LHCN-M2 (cell line): ENCODE data around the gene IRF4. TPM values are rescaled to one million over a fixed set of nuclear protein-coding genes. Genes with fewer than 3 reads are reported as not detected.
"Not testable (repeated sequence)": the region's sequence is repeated elsewhere in the genome, so short reads cannot be mapped to it uniquely, and the experiment has no call there.

ENCODE experiments used
- DNase-seq: peaks from one replicate; pipeline ENCODE4 v3.0.0-alpha.2; 2012; ENCODE audit warnings: low read depth
- total RNA-seq: library from RNA; depleted of rRNA; stranded (reverse); fragments of >200 nt; gene quantifications from 2 replicates; pipeline ENCODE4 v1.2.3, GENCODE V29; 2014

Gene IRF4
- total RNA-seq, 1 experiment from 2014 or later: not detected

GRCh38 chr6:421211-421610 is 29.7 kb downstream of the IRF4 start:
- DNase-seq: no peak

- DNase-seq: peak; percentile 94
Observed at GRCh38 chr6:422433-423054, 31.0 kb downstream of the IRF4 start.

- DNase-seq: no peak
Observed at GRCh38 chr6:423055-423798, 31.7 kb downstream of the IRF4 start.

- no peak for DNase-seq
Observed at GRCh38 chr6:423799-424345, 32.3 kb downstream of the IRF4 start.

DNA sequence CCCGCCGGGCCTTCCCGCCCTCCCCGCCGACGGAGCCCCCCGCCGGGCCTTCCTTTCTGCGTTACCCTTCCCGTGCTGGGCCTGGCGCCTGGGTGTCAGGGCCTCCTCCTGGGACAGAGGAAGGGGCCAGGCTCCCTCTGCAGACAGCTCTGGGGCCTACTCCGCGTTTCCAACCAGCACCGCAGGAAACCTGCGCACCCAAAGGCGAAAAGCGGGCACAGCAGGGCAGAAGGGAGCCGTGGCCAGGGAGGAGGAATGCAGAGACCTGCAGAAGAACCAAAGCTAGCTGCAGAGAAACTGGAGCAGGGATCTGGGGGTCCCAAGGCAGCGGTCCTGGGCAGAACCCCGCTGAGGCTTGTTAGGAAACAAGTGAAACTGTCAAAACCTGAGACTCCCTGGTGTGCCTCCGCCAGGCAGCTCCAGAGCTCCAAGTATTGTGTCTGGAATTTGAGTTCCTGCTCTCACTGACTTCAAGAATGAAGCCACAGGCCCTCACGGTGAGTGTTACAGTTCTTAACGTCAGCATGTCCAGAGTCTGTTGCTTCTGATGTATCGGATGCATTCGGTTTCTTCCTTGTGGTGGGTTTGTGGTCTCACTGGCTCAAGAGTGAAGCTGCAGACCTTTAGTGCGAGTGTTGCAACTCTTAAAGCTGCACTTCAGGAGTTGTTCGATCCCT is 33.3 kb downstream of the IRF4 start:
- DNase-seq: no peak

DNA sequence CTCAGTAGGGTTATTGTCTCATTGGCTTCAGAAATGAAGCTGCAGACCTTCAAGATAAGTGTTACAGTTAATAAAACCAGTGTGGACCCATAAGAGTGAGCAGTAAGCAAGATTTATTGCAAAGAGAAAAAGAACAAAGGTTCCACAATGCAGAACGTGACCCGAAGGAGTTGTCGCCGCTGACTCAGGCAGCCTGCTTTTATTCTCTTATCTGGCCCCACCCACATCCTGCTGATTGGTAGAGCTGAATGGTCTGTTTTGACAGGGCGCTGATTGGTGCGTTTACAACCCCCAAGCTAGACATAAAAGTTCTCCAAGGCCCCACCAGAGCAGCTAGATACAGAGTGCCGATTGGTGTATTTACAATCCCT is 33.9 kb downstream of the IRF4 start:
- DNase-seq: not testable (repeated sequence)

DNA sequence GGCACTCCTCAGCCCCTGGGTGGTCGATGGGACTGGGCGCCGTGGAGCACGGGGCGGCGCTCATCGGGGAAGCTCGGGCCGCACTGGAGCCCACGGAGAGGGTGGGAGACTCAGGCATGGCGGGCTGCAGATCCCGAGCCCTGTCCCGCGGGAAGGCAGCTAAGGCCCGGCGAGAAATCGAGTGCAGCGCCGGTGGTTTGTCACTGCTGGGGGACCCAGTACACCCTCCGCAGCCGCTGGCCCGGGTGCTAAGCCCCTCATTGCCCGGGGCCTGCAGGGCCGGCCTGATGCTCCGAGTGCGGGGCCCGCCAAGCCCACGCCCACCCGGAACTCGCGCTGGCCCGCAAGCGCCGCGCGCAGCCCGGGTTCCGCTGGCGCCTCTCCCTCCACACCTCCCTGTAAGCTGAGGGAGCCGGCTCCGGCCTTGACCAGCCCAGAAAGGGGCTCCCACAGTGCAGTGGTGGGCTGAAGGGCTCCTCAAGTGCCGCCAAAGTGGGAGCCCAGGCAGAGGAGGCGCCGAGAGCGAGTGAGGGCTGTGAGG is 34.7 kb downstream of the IRF4 start:
- not testable (repeated sequence) for DNase-seq

GRCh38 chr6:428047-428603 is 36.6 kb downstream of the IRF4 start:
- DNase-seq: no peak

DNA sequence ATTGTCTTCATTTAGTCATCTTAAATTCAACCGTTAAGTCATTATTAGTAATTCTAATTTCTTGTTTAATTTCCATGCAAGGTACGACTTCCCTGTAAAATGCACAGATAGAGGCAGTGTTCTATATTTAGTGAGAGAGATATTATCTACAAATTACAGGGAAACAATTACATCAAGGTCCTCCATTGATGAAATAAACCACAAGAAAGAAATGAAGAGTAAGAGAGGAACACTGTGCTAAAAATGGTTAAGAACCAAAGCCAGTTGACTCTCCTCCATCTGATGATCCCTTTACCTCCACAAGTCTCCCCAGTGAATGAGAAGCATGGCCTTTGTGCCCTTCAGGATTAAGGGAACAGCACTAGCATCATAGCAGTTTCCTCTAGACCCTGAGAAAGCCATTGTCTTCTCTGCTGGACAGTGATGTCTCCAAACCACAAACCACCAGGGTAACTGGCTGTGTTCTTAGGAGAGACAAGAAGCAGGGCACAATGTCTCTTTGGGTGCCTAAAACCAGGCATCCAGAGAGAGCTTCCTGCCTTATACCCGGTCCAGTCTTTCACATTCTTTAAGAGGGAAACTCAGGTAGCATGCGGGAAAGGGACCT is 38.1 kb downstream of the IRF4 start:
- no peak for DNase-seq

DNA sequence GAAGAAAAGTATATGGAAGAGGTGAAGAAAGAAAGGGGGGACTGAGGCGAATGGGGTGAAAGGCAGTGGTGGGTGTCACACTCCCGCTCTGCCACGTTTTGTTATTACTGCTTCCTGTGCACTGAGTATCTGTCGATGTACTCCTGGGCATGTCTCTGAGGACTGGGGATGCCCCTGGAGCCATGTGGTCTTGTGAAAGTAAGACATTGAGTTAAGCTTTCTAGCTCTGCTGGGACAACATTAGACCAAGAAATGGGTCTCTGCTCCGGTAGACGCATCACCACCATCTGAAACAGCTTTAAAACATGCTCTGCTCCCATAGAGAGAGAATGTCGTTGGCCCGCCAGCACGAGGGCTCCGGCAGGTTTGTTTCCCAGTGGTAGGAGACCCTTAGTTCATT is 40.0 kb downstream of the IRF4 start:
- no peak for DNase-seq

GRCh38 chr6:431986-432385 is 40.4 kb downstream of the IRF4 start:
- DNase-seq: no peak

DNA sequence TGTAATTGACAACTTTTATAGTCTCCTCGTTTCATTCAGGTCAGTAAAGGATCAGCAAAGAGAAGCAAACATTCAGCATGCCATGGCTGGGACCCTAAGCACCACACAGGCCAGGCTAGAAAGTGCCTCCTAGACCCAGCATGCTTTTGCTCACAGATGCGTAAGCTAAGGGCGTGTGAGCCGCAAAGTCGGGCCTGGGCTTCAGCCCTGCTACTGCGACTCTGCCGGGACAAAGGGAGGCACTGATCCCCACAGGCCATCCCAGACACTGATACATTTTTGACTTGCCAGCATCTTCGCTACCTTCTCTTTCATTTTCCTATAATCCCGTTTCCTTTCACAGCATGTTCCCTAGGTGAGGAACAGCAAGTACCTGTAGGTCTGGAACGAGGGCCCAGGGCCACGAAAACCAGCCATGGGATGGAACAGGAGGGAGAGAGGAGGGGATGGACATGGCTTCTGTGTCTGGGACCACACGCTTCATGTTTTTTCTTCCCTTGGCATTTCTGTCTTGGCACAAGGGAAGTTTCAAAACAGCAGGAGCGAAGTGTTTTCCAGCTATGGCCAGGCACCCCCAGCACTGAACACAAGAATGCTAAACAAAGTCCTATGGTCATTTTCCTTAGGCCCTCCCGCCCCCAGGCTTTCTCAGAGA is 42.6 kb downstream of the IRF4 start:
- no peak for DNase-seq

DNA sequence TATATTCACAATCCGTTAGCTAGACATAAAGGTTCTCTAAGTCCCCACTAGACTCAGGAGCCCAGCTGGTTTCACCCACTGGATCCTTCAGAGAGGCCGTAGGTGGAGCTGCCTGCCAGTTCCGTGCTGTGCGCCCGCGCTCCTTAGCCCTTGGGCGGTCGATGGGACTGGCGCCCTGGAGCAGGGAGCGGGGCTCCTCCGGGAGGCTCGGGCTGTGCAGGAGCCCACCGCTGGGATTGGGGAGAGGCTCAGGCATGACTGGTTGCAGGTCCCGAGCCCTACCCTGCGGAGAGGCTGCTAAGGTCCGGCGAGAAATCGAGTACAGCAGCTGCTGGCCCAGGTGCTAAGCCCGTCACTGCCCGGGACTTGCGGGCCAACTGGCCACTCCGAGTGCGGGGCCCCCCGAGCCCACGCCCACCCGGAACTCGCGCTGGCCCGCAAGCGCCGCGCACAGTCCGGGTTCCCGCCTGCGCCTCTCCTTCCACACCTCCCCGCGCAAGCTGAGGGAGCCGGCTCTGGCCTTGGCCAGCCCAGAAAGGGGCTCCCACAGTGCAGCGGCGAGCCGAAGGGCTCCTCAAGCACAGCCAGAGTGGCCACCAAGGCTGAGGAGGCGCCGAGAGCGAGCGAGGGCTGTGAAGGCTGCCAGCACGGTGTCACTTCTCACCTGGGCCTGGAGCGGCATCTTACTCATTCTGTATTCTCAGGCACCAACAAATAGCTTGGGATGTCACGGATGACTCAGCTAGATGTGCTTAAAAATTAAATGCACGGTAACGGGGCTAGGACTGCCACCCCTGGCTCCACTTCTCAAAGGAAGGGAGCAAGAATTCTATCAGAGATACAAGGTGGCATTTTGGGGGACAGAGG is 44.1 kb downstream of the IRF4 start:
- no peak for DNase-seq

GRCh38 chr6:436308-437036 is 44.9 kb downstream of the IRF4 start:
- peak; percentile 44 for DNase-seq

DNA sequence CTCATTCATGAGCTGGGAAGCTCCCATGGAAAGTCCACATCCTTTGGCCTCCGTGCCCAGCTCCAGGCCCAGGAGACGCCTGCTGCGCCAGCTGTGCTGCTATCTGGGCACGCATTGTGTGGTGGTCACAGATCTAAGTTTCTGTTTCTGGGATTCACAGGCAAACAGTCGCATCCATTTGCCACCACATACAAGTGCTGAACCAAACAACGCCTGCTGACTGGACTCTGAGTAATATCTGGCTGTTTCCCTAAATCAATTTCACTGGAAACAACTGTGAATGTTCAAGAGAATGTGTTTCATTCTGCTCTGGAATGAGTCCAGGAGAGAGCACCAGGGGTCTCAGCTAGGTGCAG is 45.5 kb downstream of the IRF4 start:
- DNase-seq: peak; percentile 73

DNA sequence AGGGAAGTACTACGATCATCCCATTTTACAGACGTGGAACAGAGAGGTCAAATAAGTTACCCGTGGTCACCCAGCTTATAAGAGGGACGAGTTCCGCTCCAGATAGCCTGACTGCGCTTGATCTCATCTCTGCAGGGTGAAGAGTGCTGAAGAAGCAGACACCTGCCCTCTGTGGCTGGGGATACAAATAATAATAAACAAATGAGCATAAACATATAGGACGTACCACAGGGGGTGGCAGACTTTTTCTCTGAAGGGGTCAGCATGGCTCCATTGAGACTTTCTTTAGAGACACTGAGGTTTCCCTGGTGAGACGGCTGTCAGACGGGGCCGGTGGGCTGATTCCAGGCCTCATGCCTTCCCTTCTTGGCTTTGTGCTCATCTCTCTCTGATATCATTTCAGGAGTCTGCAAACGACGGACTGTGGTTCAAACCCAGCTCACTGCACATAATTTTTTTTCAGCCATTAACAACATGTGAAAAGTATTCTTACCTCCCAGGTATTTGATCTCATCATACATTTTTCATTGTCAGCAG is 47.1 kb downstream of the IRF4 start:
- DNase-seq: no peak

DNA sequence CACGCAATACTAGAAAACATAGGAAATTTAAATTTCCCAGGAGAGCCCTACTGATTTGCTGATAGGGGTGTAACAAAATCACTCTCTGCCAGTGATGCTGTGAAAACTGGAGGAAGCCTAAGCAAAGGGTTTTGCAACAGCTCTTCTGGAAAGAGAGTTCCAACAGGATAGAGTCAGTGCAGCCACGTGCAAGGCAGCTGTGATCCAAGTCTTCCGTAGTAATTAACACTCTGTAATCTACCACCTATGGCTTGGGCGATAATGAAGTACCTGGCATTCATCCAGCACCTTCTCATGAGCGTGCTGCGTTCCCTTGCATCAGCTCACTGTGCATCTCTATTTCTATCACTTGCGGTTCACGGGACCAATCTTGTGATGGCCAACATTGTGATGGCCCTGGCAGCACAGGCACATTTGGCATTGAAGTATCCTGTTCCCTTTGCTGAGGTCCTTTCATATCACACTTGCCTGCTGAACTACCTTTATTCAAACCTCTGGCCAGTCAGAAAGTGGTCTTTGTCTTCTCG is 48.2 kb downstream of the IRF4 start:
- peak; percentile 14 for DNase-seq

- no peak for DNase-seq
Observed at GRCh38 chr6:441126-441920, 49.8 kb downstream of the IRF4 start.
